HG02642 (cell line): ENCODE data around the gene GRIA1.
"Not testable (repeated sequence)": the region's sequence is repeated elsewhere in the genome, so short reads cannot be mapped to it uniquely, and the experiment has no call there.

Experiments used
- ATAC-seq: cut with Tn5 transposase; IDR thresholded peaks from one replicate; pipeline ENCODE4 v1.9.1; 2021; ENCODE audit warnings: mild to moderate bottlenecking; ENCODE audit not compliant: unreplicated experiment, poor library complexity

GRIA1 gene

DNA sequence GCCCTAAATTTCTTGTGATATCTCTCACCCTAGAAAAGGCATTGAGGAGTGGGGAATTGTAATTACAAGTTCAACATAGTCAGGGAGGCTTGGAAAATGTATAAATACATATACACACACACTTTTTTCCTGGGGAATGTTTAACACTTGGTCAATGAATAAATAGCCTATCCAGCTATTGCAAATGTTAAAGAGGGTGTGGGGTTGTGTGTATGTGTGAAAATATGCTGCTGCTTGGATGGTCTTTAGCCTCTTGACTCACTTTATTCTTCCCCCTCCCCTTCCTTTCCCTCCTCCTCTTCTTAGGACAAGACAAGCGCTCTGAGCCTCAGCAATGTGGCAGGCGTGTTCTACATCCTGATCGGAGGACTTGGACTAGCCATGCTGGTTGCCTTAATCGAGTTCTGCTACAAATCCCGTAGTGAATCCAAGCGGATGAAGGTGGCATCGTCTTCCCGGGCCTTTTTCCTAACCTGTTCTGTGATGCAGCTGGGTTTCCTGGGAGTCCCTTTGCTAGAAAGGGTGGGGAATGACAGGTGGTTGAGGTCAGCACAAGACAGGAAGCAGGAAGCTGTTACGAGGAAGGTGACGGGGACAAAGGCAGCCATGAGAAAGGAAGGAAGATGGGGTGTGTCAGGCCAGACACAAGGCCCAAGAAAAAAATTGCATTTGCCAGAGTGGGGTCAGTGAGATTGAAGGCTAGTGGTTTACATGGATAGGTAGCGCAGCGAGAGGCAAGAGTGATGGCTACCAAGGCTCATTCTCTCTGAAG, 311.8 kb downstream of the GRIA1 start:
- no peak for ATAC-seq

DNA sequence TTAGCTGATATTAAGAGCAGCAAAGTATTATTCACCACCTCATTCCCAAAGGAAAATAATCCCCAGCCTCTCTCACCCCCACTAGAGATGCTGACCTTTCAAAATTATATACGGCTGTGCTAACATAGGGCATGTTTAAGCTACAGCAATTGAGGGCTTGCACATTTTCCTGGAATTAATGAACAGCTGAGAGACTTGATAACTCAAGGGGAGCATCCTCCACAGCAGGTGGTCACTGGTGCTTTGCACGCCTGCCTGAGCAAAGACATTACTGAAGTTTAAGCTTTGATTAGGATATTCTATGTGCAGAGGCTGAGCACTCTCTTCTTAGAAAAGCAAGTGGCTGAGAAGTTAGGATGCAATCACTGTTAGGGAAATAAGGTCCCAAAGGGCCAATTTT, 317.3 kb downstream of the GRIA1 start:
- ATAC-seq = no peak

DNA sequence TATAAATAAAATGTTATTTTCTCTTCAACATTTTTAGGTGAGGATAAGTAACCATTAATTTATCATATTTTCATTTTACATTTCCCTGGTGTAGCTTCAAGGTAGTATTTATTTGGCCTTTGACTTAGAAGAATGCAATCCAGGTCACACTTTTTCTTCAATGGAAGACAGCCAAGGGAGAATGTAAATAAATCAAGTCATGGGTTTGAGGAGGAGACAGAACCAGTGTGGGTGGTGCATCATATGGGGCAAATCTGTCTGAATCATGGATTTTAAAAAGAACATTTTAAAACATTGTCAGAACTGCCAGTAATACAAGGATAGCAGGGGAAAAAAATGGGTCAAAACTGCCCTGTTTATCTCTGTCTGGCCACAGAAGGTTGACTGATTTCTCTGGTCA, 318.7 kb downstream of the GRIA1 start:
- no peak for ATAC-seq

DNA sequence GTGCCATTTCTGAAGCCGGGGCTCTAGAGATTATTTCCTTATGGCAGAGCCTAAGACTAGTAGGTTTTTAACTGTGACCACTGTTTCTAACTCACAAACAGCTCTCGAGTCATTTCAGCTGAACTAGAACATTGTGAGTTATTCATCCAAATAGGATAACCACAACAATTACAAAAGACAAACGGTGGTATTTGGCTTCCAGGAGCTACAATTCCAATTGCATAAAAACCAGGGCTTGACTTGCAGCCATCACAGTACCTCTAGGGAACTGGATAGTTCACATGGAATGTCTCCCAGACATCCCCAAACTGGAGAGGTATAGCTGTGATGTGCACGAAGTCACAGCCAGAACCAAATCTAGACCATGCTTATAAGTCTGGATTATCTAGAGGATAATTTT, 323.4 kb downstream of the GRIA1 start:
- ATAC-seq = no peak

DNA sequence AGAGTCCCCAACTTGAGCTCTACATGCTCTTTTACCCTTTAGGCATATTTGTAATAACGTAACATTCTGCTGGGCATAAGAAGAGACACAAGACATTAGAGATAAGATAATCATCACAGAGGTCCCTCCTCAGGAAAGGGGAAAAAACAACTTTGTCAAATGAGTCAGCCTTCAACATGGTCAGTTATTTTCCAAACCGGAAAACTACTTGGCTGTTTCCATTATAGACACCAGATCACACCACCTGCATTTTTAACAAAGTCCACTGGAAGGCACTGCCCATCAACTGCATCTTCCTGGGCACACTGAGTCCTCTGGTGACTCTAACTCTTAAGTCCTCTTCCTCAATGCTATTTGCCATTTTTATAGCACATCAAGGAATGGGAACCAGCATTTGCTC, 326.4 kb downstream of the GRIA1 start:
- ATAC-seq = no peak

DNA sequence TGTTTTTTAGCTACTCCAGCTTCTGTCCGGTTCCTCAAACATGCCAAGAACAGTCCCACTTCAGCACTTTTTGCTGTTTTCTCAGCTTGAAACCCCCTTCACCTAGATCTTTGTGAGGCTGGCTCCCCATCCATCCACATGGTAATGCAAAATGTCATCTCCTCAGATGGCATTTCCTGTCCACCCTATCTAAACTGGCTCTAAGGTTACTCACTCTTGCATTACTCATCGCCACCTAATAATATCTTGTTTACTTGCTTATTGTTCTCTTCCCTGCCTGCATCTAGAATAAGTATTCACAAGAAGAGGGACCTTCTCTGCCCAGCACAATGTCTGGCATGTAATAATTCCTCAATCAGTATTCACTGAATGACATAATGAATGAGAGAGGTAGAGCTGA, 328.2 kb downstream of the GRIA1 start:
- ATAC-seq = no peak

DNA sequence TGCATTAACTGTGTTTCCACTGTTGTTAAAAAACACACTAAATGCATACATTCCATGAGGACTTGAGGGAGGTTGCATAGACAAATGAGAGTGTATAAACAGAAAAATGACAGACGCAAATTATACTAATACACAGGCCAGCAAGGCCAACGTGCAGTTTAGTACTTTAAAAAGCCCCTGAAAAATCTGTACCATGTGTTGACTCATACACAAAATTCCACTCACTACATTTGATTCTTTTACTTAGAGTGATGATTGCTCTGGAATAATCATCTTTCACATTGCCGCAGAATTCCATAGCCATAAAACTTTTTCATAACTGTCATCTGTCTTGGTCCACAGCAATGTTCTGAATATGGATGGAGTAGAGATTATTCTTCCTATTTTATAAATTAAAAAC, 332.6 kb downstream of the GRIA1 start:
- ATAC-seq = no peak

DNA sequence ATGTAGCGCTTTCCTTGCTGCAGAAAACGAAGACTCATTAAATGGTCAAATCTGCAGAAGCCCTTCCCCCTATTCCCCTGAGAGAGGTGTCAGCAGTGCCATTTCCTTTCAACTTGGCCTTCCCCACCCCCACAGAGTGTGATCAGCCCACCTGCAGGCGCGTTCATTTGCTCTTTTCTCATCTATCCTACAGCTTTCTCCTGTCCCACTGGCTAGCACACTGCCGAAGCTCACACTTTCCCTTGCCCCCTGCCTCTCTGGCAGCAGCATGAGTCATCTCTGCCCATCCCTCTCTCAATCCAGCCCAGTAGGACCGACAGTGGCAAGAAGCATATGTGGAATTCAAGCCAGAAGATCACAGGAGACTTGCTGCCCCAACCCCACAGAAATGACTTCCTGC, 334.4 kb downstream of the GRIA1 start:
- no peak for ATAC-seq

DNA sequence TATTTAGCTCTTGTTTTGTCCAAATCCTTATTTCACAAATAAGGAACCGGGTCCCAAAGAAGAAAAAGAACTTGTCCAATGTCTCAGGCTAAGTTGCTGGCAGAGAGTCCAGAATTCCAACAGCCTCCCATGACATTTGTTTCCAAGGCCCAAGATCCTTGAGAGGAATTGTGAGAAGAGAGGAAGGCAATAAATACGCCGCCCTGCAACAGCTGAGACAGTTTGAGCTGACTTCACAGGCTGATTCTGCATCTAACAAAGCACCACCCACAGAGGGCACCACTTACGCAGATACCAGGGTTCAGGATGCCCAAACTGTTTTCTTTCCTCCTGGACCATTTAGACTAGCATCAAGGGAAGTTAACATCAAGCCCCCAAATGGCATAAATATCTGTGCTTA, 336.9 kb downstream of the GRIA1 start:
- ATAC-seq = no peak

DNA sequence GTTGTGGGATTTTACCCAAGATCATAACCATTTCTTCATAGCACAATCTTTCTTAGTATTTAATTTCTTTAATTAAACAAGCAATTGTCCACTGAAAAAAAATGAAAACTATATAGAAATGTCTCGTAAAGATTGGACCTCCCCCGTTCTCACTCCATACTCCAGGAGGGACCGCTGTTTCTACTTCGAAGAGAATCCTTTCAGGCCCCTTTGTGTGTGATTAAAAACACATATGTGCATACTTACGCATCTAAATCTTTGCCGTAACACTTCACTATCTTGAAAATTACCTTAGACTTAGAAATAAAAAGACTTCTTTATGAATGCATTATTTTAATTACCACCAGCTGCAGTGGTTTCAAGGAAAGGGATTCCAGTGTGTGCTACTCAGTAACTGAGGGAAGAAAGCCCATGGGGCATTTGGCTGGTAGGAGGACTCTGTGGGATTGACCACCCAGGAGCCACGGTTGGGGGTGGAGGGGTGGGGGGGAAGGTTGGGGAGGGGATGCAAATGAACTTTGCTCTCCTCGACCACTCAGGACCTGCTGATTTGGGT, 339.1 kb downstream of the GRIA1 start:
- no peak for ATAC-seq

DNA sequence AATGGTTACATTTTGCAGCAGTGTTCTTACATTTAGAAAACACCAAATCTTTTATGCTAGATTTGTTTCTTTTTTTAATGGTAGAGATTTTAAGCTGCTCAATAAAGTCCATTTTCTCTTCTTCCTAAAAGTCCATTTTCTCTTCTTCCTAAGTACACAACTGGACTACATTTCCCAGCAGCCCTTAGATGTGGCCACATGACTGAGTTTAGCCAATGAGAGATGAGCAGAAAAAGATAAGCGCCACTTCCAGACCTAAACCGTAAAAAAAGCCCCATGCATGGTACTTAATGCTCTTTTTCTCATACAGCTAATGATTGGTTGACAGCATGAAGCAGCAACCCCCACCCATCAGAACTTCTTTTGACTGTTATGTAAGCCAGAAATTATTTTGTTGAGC, 341.5 kb downstream of the GRIA1 start:
- peak; percentile 80 for ATAC-seq

DNA sequence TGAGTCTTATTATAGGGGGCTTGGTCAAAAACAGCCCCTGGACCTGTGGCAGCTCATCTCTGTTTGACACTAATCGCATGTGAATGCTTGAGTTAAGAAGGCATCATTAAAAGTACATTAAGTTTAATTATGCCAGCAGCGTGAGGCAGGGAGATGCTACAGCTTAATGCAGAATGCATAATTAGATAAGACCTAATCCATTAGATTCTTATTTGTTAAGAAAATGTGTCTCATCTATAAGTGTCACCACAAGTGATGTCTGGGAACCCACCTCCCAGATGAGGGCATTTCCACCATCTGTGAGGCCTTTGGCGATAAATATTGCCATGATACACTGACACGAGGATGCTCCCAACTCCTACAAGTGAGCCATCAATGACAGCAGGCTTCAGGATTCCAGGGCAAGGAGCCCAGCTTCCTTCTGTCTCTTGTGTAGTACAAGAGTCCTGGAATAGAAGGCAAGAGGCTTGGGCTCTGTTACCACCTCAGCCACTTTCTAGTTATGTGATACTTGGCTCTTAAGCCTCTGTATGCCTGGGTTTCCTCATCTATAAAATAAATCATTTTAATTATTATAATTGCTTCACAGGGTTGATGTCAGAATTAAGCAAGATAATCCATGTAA, 345.5 kb downstream of the GRIA1 start:
- no peak for ATAC-seq

DNA sequence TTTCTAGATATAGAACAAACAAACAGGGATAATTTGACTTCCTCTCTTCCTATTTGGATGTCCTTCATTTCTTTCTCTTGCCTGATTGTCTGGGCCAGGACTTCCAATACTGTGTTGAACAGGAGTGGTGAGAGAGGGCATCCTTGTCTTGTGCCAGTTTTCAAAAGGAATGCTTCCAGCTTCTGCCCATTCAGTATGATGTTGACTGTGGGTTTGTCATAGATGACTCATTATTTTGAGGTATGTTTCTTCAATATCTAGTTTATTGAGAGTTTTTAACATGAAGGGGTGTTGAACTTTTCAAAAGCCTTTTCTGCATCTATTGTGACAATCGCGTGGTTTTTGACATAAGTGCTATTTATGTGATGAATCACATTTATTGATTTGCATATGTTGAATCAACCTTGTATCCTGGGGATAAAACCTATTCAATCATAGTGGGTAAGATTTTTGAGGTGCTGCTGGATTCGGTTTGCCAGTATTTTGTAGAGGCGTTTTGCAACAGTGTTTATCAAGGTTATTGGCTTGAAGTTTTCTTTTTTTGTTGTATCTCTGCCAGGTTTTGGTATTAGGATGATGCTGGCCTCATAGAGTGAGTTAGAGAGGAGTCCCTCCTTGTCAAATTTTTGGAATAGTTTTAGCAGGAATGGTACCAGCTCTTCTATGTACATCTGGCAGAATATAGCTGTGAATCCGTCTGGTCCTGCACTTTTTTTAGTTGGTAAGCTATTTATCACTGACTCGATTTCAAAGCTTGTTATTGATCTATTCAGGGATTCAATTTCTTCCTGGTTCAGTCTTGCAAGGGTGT, 359.0 kb downstream of the GRIA1 start:
- not testable (repeated sequence) for ATAC-seq

DNA sequence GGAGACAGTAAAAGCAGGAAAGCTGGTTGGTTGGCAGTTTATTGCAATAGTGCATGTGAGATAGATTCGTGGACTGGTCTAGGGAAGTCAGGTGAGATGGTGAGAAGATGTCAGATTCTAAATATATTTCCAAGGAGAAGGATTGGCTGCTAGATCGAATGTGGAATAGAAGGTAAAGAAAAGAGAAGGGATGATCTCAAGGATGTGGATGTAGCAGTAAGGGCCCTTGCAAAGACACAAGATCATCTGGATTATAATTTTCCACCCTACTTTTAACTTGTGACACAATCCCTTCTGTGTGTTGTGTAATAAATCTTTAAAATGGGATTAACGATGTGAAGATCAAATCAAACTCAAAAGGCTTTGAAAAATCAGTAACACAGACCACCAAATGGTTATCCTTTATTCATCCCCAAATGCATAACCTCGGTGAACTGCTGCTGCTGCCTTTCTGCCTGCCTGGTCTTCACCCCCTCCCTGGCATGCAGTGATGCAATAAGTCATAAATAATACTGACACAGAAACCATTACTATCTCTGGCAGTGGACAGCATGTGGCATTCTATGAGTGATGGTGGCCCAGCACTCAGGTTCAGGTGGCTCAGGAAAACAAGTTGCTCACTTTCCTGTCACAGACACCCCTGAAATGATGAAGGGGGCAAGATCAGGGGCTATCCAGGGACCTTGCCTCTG, 369.9 kb downstream of the GRIA1 start:
- ATAC-seq = no peak

DNA sequence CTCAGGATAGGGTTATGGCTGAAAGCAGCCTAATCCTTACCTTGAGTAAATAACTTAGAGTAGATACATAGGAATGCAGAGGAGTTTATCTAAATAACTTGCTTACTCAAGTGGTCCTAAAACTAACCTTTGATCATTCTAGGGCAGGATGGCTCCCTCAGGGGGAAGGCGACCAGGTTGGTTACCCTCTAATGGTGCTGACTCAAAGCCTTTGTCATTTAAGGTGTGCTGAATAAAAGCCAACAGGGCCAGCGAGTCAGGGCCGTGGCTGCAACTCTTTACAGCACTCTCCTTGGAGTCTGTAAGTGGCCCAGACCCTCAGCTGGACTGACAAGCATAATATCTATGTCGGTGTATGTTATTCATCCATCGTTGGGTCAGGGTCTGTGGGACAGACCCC, 372.4 kb downstream of the GRIA1 start:
- not testable (repeated sequence) for ATAC-seq
